GM12878 (cell line): ENCODE data around the gene ARHGAP15. TPM values are rescaled to one million over a fixed set of nuclear protein-coding genes. Genes with fewer than 3 reads are reported as not detected.

ENCODE experiments used
- ATAC-seq: fragments of 200-7000 bp; cut with Tn5 transposase; 3 replicates; pipeline ENCODE4 v1.9.1; 2020; ENCODE audit warnings: mild to moderate bottlenecking, moderate library complexity
- BruUV-seq: library from RNA; stranded (reverse); fragments of 400-500 nt; replicated peaks from 2 replicates; lab custom pipeline; 2021; lab: Mats Ljungman, UMichigan
- CTCF ChIA-PET: fragments of 300-600 bp; sonication (Branson Sonifier 250); formaldehyde crosslinking; extraction: SDS; loops from one replicate; lab custom pipeline; 2021; ENCODE audit warnings: inconsistent platforms; lab: Yijun Ruan, JAX
- POLR2A ChIA-PET: fragments of 350-600 bp; formaldehyde crosslinking; extraction: SDS; loops from one replicate; lab custom pipeline; 2021; ENCODE audit warnings: inconsistent platforms; lab: Charles Lee
- RAD21 ChIA-PET: fragments of 300-600 bp; sonication (Branson Sonifier 250); formaldehyde crosslinking; loops from one replicate; lab custom pipeline; 2023; ENCODE audit warnings: antibody characterized with exemption; ENCODE audit not compliant: unreplicated experiment; lab: Charles Lee
- SMC1A ChIA-PET: fragments of 300-600 bp; sonication (Branson Sonifier 250); formaldehyde crosslinking; loops from one replicate; lab custom pipeline; 2023; ENCODE audit not compliant: unreplicated experiment, uncharacterized antibody; lab: Charles Lee
- DNase-seq: peaks from one replicate; pipeline ENCODE4 v3.0.0-alpha.2; 2011; ENCODE audit warnings: low read depth, low spot score
- FAIRE-seq: peaks from 3 replicates; lab custom pipeline; 2011; peaks lifted over from hg19 to GRCh38; lab: Jason Lieb, UNC
- H2AFZ ChIP-seq: 2 replicates; pipeline ENCODE4 v1.6.0; 2011; ENCODE audit warnings: low read depth, low read length, control low read depth; ENCODE audit not compliant: control insufficient read depth
- H3K27ac ChIP-seq: 2 replicates; pipeline ENCODE4 v1.5.1; 2011; ENCODE audit warnings: control low read depth; ENCODE audit not compliant: control insufficient read depth, insufficient read depth
- H3K27me3 ChIP-seq, 2 experiments: replicated peaks in 1 of 2; 2 replicates each; pipeline versions ENCODE4 v1.6.0 to v1.6.1; 2011; ENCODE audit warnings: low read length in 1 of 2; ENCODE audit not compliant: control insufficient read depth in 2 of 2, insufficient read depth in 2 of 2
- H3K36me3 ChIP-seq, 2 experiments: 2 replicates each; pipeline ENCODE4 v1.5.1; 2011; ENCODE audit warnings: low read length in 1 of 2; ENCODE audit not compliant: control insufficient read depth in 2 of 2, insufficient read depth in 2 of 2
- H3K4me1 ChIP-seq: 2 replicates; pipeline ENCODE4 v1.6.1; 2011; ENCODE audit warnings: mild to moderate bottlenecking, low read length, moderate library complexity, mixed read lengths; ENCODE audit not compliant: control insufficient read depth, insufficient read depth
- H3K4me2 ChIP-seq: 2 replicates; pipeline ENCODE4 v1.6.0; 2011; ENCODE audit warnings: control low read depth; ENCODE audit not compliant: control insufficient read depth, insufficient read depth
- H3K4me3 ChIP-seq: fragments of 200-600 bp; sonication (generic); 2 replicates; pipeline ENCODE4 v1.5.1; 2016
- H3K79me2 ChIP-seq: 2 replicates; pipeline ENCODE4 v1.6.0; 2011; ENCODE audit warnings: low read length; ENCODE audit not compliant: control insufficient read depth, insufficient read depth
- H3K9ac ChIP-seq: 2 replicates; pipeline ENCODE4 v1.8.0; 2011; ENCODE audit warnings: low read length, control low read depth, mixed read lengths; ENCODE audit not compliant: control insufficient read depth, insufficient read depth
- H3K9me3 ChIP-seq: replicated peaks from 3 replicates; pipeline ENCODE4 v1.5.1; 2011; ENCODE audit warnings: mild to moderate bottlenecking, low read length; ENCODE audit not compliant: control insufficient read depth, insufficient read depth
- H4K20me1 ChIP-seq: 2 replicates; pipeline ENCODE4 v1.6.0; 2011; ENCODE audit not compliant: control insufficient read depth, insufficient read depth
- CHD1 ChIP-seq: IDR thresholded peaks from 2 replicates; pipeline ENCODE4 v1.6.1; 2012; ENCODE audit warnings: low read depth, low read length, improper control_type of control experiment
- CHD2 ChIP-seq: IDR thresholded peaks from 2 replicates; pipeline ENCODE4 v1.6.1; 2011; ENCODE audit warnings: low read depth, low read length, improper control_type of control experiment, borderline replicate concordance
- JUNB ChIP-seq: IDR thresholded peaks from 2 replicates; pipeline ENCODE4 v1.6.1; 2016; ENCODE audit warnings: antibody characterized with exemption, mild to moderate bottlenecking
- JUND ChIP-seq: IDR thresholded peaks from 2 replicates; pipeline ENCODE4 v1.6.1; 2012; ENCODE audit warnings: low read depth, mild to moderate bottlenecking, low read length, improper control_type of control experiment, moderate library complexity
- NFYB ChIP-seq: IDR thresholded peaks from 2 replicates; pipeline ENCODE4 v1.6.1; 2011; ENCODE audit warnings: low read depth, mild to moderate bottlenecking, low read length, improper control_type of control experiment, moderate library complexity; ENCODE audit not compliant: insufficient read depth
- RFX5 ChIP-seq: IDR thresholded peaks from 2 replicates; pipeline ENCODE4 v1.6.1; 2011; ENCODE audit warnings: low read depth, low read length, improper control_type of control experiment
- RUNX3 ChIP-seq: IDR thresholded peaks from 2 replicates; pipeline ENCODE4 v1.6.1; 2012; ENCODE audit warnings: low read length, inconsistent platforms
- SRF ChIP-seq, 2 experiments: IDR thresholded peaks; 2 replicates each; pipeline ENCODE4 v1.6.1; 2011; ENCODE audit warnings: low read depth in 2 of 2, low read length in 2 of 2, mild to moderate bottlenecking in 1 of 2, moderate library complexity in 1 of 2
- STAT1 ChIP-seq: fragments of 450-650 bp; conservative IDR thresholded peaks from 2 replicates; pipeline ENCODE4 v1.6.1; 2014; ENCODE audit warnings: antibody characterized with exemption, mild to moderate bottlenecking
- YBX1 ChIP-seq: fragments of 450-650 bp; IDR thresholded peaks from 2 replicates; pipeline ENCODE4 v1.6.1; 2016; ENCODE audit warnings: antibody characterized with exemption
- WGBS: methylation state at CpG from one replicate; pipeline ENCODE4 v1.1.6; 2016; ENCODE audit warnings: low lambda C conversion rate; ENCODE audit not compliant: insufficient replicate concordance, insufficient coverage; ENCODE audit errors: missing lambda C conversion rate; 5-methylcytosine and 5-hydroxymethylcytosine counted together
- in situ Hi-C: fragments of 300-500 bp; cut with MboI; formaldehyde crosslinking; loops from 9 replicates; pipeline ENCODE4 v1.14.3; 2018; ENCODE audit warnings: mixed read lengths
- intact Hi-C: fragments of 100-400 bp; cut with micrococcal nuclease; formaldehyde crosslinking; loops from one replicate; pipeline ENCODE4 v1.14.2; 2022; ENCODE audit not compliant: unreplicated experiment
- polyA plus RNA-seq, 11 experiments: library from polyadenylated mRNA; depleted of rRNA in 4 of 11; unstranded in 6 of 11; stranded (reverse) in 5 of 11; fragments of >200 nt; fragmentation: Nextera tagmentation in 4 of 11; fragmentation: Illumina TruSeq in 1 of 11; extraction: Ambion mirVana in 4 of 11; extraction: Trizol in 1 of 11; gene quantifications; 1 replicate in 1 of 11; 2 replicates in 10 of 11; pipeline versions ENCODE4 v1.2.1 to v1.2.3, GENCODE V29; 2011 to 2016; ENCODE audit warnings: inconsistent platforms in 2 of 11, missing spikeins in 2 of 11, low read depth in 1 of 11
- total RNA-seq, 4 experiments: library from RNA; depleted of rRNA in 3 of 4; stranded (reverse); fragments of >200 nt in 3 of 4; fragmentation: Illumina TruSeq in 1 of 4; extraction: Trizol in 1 of 4; gene quantifications; 2 replicates each; pipeline versions ENCODE4 v1.2.1 to v1.2.3, GENCODE V29; 2013 to 2021
- TF ChIP-seq, protein P1 (sequence below): fragments of 450-650 bp; IDR thresholded peaks from 2 replicates; pipeline ENCODE4 v1.6.1; 2017; ENCODE audit warnings: low read depth, mild to moderate bottlenecking, moderate library complexity
- TF ChIP-seq, protein P2 (sequence below): IDR thresholded peaks from 2 replicates; pipeline ENCODE4 v1.6.1; 2012; ENCODE audit warnings: improper control_type of control experiment, low read depth, low read length; ENCODE audit not compliant: insufficient replicate concordance
- TF ChIP-seq, protein P3 (sequence below): IDR thresholded peaks from 2 replicates; pipeline ENCODE4 v1.6.1; 2011; ENCODE audit warnings: low read depth, mild to moderate bottlenecking, low read length, moderate library complexity, borderline replicate concordance; ENCODE audit errors: extremely low read depth

Gene ARHGAP15
- total and polyA plus RNA-seq, 10 of the 15 experiments (the other 5 are each of a cell fraction or from before 2014, with no cell fraction given) = 38.0 to 92.6 (median 66.7) TPM

DNA sequence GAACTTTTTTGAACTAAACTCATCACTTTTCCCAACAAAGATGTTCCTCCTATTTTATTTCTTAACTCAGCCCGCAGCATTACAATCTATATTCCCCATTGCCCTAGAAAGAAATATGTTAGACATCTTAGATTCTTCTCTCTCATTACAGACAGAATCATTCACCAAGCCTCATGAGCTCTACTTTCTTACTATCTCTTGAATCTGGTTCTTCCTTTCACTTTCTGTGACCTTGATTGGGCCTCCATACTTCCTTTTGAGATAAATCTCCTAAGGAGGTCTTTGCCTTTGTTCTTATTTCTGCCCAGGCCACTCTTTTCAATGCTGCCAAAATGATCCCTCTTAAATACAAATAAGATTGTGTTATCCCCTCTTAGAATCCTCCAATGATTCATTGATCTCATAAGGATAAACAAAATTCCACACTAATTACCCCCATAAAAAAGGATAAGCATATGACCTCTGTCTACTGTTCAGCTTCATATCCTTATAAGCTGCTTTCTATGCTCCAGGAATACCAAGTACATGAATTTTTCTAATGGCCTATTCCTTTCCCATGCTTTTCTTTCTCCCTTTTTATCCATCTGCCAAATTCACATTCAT lies 400.0 kb downstream of the ARHGAP15 start:
- Histone ChIP-seq H3K27me3 (no peaks in the 10 kb centered on the region), H3K79me2 (no peaks in the 10 kb centered on the region), H3K4me3 (no peak overlapping the region), H3K36me3 (no peaks in the 10 kb centered on the region; a peak in 1 of 4 replicates), H3K4me1 (no peaks in the 10 kb centered on the region), H3K27ac (no peak overlapping the region), H4K20me1 (no peaks in the 10 kb centered on the region), H3K4me2 (no peak overlapping the region), H3K9me3 (no peaks in the 10 kb centered on the region), H2AFZ (no peak overlapping the region), H3K9ac (no peak overlapping the region)
- in situ Hi-C loops (no loop called here), intact Hi-C loops (no loop called here)
- ATAC-seq = peak; percentile 37; the same call in 1 of the 3 replicates
- ChIA-PET POLR2A (no interaction called here), CTCF (interaction anchor here (0.6 to 1.2 kb wide), 2 partner anchors 101 to 368 kb away, joined by 3 read pairs; no protein-coding TSS in a partner anchor), RAD21 (interaction anchor here (0.6 kb wide), 1 partner anchor 1997 kb away, joined by 3 read pairs; no protein-coding TSS in a partner anchor), SMC1A (interaction anchor here (1.2 to 1.4 kb wide), 2 partner anchors 13 to 418 kb away, joined by 3 to 4 read pairs; no protein-coding TSS in a partner anchor)
- DNase-seq = no peak
- BruUV-seq = no TSS peak
- FAIRE-seq = no peak
- WGBS = 94% methylated on average over 1 of the region's 1 CpG
- TF ChIP-seq, protein P1, sequence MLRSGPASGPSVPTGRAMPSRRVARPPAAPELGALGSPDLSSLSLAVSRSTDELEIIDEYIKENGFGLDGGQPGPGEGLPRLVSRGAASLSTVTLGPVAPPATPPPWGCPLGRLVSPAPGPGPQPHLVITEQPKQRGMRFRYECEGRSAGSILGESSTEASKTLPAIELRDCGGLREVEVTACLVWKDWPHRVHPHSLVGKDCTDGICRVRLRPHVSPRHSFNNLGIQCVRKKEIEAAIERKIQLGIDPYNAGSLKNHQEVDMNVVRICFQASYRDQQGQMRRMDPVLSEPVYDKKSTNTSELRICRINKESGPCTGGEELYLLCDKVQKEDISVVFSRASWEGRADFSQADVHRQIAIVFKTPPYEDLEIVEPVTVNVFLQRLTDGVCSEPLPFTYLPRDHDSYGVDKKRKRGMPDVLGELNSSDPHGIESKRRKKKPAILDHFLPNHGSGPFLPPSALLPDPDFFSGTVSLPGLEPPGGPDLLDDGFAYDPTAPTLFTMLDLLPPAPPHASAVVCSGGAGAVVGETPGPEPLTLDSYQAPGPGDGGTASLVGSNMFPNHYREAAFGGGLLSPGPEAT = no peak
- TF ChIP-seq JUNB (no peak), JUND (no peak), YBX1 (no peak), RFX5 (no peak), CHD2 (no peak), SRF (IDR thresholded peaks at IDR 0.05; ENCODE audit: low read depth in 2 of 2, low read length in 2 of 2) (no peak), RUNX3 (no peak), NFYB (no peak), CHD1 (no peak), STAT1 (no peak)
- TF ChIP-seq, protein P2, sequence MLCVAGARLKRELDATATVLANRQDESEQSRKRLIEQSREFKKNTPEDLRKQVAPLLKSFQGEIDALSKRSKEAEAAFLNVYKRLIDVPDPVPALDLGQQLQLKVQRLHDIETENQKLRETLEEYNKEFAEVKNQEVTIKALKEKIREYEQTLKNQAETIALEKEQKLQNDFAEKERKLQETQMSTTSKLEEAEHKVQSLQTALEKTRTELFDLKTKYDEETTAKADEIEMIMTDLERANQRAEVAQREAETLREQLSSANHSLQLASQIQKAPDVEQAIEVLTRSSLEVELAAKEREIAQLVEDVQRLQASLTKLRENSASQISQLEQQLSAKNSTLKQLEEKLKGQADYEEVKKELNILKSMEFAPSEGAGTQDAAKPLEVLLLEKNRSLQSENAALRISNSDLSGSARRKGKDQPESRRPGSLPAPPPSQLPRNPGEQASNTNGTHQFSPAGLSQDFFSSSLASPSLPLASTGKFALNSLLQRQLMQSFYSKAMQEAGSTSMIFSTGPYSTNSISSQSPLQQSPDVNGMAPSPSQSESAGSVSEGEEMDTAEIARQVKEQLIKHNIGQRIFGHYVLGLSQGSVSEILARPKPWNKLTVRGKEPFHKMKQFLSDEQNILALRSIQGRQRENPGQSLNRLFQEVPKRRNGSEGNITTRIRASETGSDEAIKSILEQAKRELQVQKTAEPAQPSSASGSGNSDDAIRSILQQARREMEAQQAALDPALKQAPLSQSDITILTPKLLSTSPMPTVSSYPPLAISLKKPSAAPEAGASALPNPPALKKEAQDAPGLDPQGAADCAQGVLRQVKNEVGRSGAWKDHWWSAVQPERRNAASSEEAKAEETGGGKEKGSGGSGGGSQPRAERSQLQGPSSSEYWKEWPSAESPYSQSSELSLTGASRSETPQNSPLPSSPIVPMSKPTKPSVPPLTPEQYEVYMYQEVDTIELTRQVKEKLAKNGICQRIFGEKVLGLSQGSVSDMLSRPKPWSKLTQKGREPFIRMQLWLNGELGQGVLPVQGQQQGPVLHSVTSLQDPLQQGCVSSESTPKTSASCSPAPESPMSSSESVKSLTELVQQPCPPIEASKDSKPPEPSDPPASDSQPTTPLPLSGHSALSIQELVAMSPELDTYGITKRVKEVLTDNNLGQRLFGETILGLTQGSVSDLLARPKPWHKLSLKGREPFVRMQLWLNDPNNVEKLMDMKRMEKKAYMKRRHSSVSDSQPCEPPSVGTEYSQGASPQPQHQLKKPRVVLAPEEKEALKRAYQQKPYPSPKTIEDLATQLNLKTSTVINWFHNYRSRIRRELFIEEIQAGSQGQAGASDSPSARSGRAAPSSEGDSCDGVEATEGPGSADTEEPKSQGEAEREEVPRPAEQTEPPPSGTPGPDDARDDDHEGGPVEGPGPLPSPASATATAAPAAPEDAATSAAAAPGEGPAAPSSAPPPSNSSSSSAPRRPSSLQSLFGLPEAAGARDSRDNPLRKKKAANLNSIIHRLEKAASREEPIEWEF = no peak
- TF ChIP-seq, protein P3, sequence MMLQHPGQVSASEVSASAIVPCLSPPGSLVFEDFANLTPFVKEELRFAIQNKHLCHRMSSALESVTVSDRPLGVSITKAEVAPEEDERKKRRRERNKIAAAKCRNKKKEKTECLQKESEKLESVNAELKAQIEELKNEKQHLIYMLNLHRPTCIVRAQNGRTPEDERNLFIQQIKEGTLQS = no peak
